Smooth muscle cell (in vitro differentiated cells): Measurements from ENCODE around the gene TIAM1. TPM values are rescaled to one million over a fixed set of nuclear protein-coding genes. Genes with fewer than 3 reads are reported as not detected.

ENCODE experiments used
- DNase-seq: peaks from one replicate; lab custom pipeline; 2025; ENCODE audit not compliant: unreplicated experiment; lab: John Stamatoyannopoulos, UW
- H2AFZ ChIP-seq: fragments of 200-600 bp; sonication (generic); 2 replicates; pipeline ENCODE4 v1.6.0; 2016; ENCODE audit warnings: antibody characterized with exemption, low read depth, mild to moderate bottlenecking
- H3F3A ChIP-seq: fragments of 200-600 bp; sonication (generic); 2 replicates; pipeline ENCODE4 v1.6.0; 2017; ENCODE audit warnings: antibody characterized with exemption, low read depth
- H3K27ac ChIP-seq: fragments of 200-600 bp; sonication (generic); 2 replicates; pipeline ENCODE4 v1.5.1; 2016; ENCODE audit warnings: low read depth, mild to moderate bottlenecking
- H3K27me3 ChIP-seq: fragments of 200-600 bp; sonication (generic); 2 replicates; pipeline ENCODE4 v1.6.1; 2016; ENCODE audit warnings: low read depth, mild to moderate bottlenecking
- H3K36me3 ChIP-seq: fragments of 200-600 bp; sonication (generic); 2 replicates; pipeline ENCODE4 v1.5.1; 2016; ENCODE audit warnings: low read depth
- H3K4me1 ChIP-seq: fragments of 200-600 bp; sonication (generic); 2 replicates; pipeline ENCODE4 v1.5.1; 2016; ENCODE audit warnings: low read depth
- H3K4me2 ChIP-seq: fragments of 200-600 bp; sonication (generic); 2 replicates; pipeline ENCODE4 v1.6.0; 2016; ENCODE audit warnings: mild to moderate bottlenecking
- H3K4me3 ChIP-seq: fragments of 200-600 bp; sonication (generic); 2 replicates; pipeline ENCODE4 v1.5.1; 2016; ENCODE audit warnings: mild to moderate bottlenecking
- H3K79me2 ChIP-seq: fragments of 200-600 bp; sonication (generic); 2 replicates; pipeline ENCODE4 v1.6.0; 2016; ENCODE audit warnings: low read depth, mild to moderate bottlenecking
- H3K9ac ChIP-seq: fragments of 200-600 bp; sonication (generic); 2 replicates; pipeline ENCODE4 v1.6.0; 2016; ENCODE audit warnings: low read depth
- H3K9me3 ChIP-seq: fragments of 200-600 bp; sonication (generic); replicated peaks from 2 replicates; pipeline ENCODE4 v1.5.1; 2016; ENCODE audit warnings: low read depth
- H4K20me1 ChIP-seq: fragments of 200-600 bp; sonication (generic); 2 replicates; pipeline ENCODE4 v1.6.0; 2016; ENCODE audit warnings: low read depth
- WGBS: methylation state at CpG from one replicate; pipeline ENCODE4 v1.1.7; 2016; ENCODE audit warnings: low lambda C conversion rate; 5-methylcytosine and 5-hydroxymethylcytosine counted together
- polyA plus RNA-seq: library from polyadenylated mRNA; unstranded; fragments of >200 nt; fragmentation: Nextera tagmentation; extraction: Ambion mirVana; gene quantifications from 2 replicates; pipeline ENCODE4 v1.2.1, GENCODE V29; 2016
- total RNA-seq: library from RNA; depleted of rRNA; stranded (reverse); fragments of >200 nt; gene quantifications from 2 replicates; pipeline ENCODE4 v1.2.3, GENCODE V29; 2014
- TF ChIP-seq, protein P1 (sequence below): fragments of 200-600 bp; sonication (generic); IDR thresholded peaks from 2 replicates; pipeline ENCODE4 v1.5.1; 2017; ENCODE audit warnings: borderline replicate concordance, mild to moderate bottlenecking, antibody characterized with exemption; ENCODE audit not compliant: insufficient read depth, poor library complexity, severe bottlenecking

Gene TIAM1
- total and polyA plus RNA-seq, 2 experiments from 2014 or later = 3.2 to 12.9 TPM

DNA sequence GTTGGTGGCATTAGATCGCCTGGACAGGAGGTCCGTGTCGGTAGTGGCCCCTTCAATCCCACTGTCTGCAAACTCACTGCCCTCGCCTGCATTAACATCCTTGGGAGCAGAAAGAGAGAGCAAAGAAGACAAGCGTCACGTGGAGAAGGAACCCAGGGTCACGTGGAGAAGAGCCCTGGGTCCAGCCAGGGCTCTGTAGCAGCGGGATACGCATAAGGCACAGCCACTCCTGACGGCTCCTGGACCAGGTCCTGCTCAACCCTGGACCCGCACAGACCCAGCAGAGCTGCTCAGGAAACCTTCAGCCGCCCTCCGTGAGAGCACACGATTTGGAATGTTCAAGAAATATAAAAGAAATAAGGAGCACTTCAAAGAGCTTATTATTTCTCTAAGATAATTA is 92.0 kb downstream of the TIAM1 start:
- no peak for DNase-seq
- TF ChIP-seq, protein P1, sequence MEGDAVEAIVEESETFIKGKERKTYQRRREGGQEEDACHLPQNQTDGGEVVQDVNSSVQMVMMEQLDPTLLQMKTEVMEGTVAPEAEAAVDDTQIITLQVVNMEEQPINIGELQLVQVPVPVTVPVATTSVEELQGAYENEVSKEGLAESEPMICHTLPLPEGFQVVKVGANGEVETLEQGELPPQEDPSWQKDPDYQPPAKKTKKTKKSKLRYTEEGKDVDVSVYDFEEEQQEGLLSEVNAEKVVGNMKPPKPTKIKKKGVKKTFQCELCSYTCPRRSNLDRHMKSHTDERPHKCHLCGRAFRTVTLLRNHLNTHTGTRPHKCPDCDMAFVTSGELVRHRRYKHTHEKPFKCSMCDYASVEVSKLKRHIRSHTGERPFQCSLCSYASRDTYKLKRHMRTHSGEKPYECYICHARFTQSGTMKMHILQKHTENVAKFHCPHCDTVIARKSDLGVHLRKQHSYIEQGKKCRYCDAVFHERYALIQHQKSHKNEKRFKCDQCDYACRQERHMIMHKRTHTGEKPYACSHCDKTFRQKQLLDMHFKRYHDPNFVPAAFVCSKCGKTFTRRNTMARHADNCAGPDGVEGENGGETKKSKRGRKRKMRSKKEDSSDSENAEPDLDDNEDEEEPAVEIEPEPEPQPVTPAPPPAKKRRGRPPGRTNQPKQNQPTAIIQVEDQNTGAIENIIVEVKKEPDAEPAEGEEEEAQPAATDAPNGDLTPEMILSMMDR = no peak
- H3K4me3 ChIP-seq = no peak overlapping the region
- no peaks in the 10 kb centered on the region for H3K79me2 ChIP-seq
- H3K36me3 ChIP-seq = no peaks in the 10 kb centered on the region
- peaks cover 15% of the 10 kb centered on the region for H3K4me1 ChIP-seq
- no peak overlapping the region for H2AFZ ChIP-seq
- no peak overlapping the region for H3K4me2 ChIP-seq
- H3F3A ChIP-seq = no peaks in the 10 kb centered on the region
- H3K9me3 ChIP-seq = no peaks in the 10 kb centered on the region
- H3K27ac ChIP-seq = no peak overlapping the region
- no peaks in the 10 kb centered on the region for H4K20me1 ChIP-seq
- WGBS = 94% methylated on average over 14 of the region's 14 CpGs
- no peak overlapping the region for H3K9ac ChIP-seq
- H3K27me3 ChIP-seq = no peaks in the 10 kb centered on the region

DNA sequence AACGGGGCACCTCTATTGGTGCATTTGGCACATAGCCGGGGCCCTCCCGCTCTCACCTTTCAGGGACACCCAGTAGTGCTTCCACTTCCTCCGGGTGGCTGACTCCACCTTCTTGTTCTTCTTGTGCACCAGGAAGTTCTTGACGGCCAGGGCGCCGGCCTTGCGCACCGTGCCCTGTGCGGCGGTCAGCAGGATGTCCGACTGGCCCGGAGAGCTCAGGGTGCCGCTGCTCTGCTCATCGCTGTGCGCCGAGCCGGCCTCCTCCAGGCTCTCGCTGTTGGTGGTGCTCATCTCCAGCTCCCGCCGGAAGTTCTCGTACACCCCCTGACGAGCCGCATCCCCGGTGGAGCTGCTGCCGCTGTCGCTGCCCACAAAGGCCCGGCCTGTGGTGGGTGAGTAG is 92.4 kb downstream of the TIAM1 start:
- TF ChIP-seq, protein P1 = no peak
- Histone ChIP-seq H3K27ac (no peak overlapping the region), H2AFZ (no peak overlapping the region), H3K27me3 (no peaks in the 10 kb centered on the region), H3F3A (no peaks in the 10 kb centered on the region), H3K79me2 (no peaks in the 10 kb centered on the region), H4K20me1 (no peaks in the 10 kb centered on the region), H3K36me3 (no peaks in the 10 kb centered on the region), H3K9ac (no peak overlapping the region), H3K4me2 (no peak overlapping the region), H3K9me3 (no peaks in the 10 kb centered on the region), H3K4me3 (no peak overlapping the region), H3K4me1 (peaks cover 15% of the 10 kb centered on the region)
- DNase-seq = no peak
- WGBS = 97% methylated on average over 28 of the region's 28 CpGs

DNA sequence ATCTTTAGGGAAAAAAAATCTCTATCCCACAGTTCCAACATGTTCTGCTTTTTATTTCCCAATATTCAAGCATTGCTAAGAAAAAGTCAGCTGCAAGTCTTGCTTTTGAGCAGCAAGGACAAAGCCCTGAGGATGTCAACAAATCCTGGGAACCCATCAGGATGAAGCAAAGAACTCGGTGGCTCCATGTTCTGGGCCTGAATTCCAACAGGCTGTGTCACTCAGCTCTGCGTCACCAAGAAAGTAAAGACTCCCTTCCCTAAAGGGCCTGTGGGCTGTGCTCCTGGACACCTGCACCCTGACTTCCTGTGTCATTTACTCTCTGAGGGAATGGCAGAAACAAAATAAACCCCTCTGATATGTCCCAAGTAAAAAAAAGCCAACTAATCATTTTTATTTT is 95.5 kb downstream of the TIAM1 start:
- Histone ChIP-seq H3K9ac (no peak overlapping the region), H3K9me3 (peaks cover 5% of the 10 kb centered on the region), H4K20me1 (no peaks in the 10 kb centered on the region), H3K36me3 (peaks cover 10% of the 10 kb centered on the region), H3K27me3 (no peaks in the 10 kb centered on the region), H3K27ac (no peak overlapping the region), H3K4me2 (no peak overlapping the region), H3K79me2 (no peaks in the 10 kb centered on the region), H3K4me3 (no peak overlapping the region), H3K4me1 (peaks cover 15% of the 10 kb centered on the region), H3F3A (no peaks in the 10 kb centered on the region), H2AFZ (no peak overlapping the region)
- no peak for DNase-seq
- 23% methylated on average over 2 of the region's 2 CpGs for WGBS
- TF ChIP-seq, protein P1 = no peak

DNA sequence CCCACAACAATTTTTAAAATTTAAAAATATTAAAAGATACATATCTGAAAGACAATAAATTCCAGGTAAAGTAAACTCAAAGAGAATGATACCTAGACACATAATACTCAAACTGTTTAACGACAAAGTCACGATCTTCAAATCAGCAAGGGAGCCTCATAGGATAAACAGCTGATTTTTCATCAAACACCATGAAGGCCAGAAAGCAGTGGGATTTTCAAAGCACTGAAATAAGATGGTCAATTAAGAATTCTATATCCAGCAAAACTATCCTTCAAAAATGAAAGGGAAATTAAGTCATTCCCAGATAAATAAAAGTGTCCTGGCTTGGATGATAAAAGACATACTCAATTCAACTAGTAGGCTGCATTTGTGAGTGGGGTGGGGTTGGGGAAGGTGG is 100.5 kb downstream of the TIAM1 start:
- Histone ChIP-seq H4K20me1 (no peaks in the 10 kb centered on the region), H3K27me3 (no peaks in the 10 kb centered on the region), H3F3A (no peaks in the 10 kb centered on the region), H3K27ac (no peak overlapping the region), H3K4me1 (no peaks in the 10 kb centered on the region), H3K9ac (no peak overlapping the region), H3K4me3 (no peak overlapping the region), H2AFZ (no peak overlapping the region), H3K9me3 (peaks cover 14% of the 10 kb centered on the region), H3K4me2 (no peak overlapping the region), H3K36me3 (peaks cover 22% of the 10 kb centered on the region), H3K79me2 (no peaks in the 10 kb centered on the region)
- DNase-seq = no peak
- WGBS = 98% methylated on average over 2 of the region's 2 CpGs
- TF ChIP-seq, protein P1 = no peak
